Measurements from ENCODE around the gene ACOT7. TPM values are rescaled to one million over a fixed set of nuclear protein-coding genes. Genes with fewer than 3 reads are reported as not detected.
A peak's percentile ranks its signal among the peaks of the same experiment; 100 is the strongest.

The ACOT7 gene, protein sequence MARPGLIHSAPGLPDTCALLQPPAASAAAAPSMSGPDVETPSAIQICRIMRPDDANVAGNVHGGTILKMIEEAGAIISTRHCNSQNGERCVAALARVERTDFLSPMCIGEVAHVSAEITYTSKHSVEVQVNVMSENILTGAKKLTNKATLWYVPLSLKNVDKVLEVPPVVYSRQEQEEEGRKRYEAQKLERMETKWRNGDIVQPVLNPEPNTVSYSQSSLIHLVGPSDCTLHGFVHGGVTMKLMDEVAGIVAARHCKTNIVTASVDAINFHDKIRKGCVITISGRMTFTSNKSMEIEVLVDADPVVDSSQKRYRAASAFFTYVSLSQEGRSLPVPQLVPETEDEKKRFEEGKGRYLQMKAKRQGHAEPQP
- total RNA-seq: 10 to 100 TPM in 3 of 4 donors, 1 to 10 TPM in 1; 5.6 to 55.0 (median 31.0) TPM

DNA sequence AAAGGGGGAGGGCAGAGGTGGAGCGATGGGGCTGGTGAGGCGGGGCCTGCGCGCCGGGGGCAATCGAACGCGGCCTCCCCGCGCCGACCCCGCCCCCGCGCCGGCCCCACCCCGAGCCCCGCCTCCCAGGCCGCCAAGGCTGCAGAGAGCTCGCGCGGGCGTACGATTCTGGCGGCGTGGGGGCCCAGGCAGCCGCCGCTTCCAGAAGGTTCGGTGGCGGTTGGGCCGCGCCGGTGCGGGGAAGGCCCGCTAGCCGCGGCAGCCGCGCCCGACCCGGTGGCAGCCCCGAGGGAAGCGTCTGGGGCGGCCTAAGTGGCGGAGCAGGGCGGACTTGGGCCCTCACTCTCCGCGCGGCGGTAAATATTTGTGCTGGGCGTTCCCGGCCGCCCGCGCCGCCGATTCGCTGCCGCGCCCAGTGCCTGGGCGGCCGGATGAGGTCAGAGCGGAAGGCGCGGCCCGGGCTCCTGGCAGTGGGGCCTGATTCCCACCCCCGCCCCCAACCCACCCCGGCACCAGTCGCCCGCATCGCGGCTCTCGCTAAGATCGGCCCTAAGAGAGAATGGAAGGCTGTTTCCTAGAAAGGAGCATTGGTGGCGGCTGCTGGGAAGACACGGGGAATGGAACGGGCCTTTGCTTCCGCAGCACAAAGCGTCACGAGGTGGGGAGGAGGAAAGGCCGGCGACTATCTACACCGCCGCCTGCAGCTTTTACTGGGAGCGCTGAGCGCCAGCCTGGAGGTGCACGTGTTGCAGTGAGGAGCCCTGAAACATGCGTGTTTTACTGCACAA lies at the start of gene ACOT7:
Gene ACOT7, minus strand, starts transcription at position 368 of the 788 bp plus-strand sequence. CDS start 368 bp downstream, outside the sequence.
- Histone ChIP-seq H3K4me1 (peaks cover 8 to 20% (median 18%) of the 10 kb centered on the region in 4 donors), H3K9me3 (no peaks in the 10 kb centered on the region), H3K4me3 (peak within 1 kb of the TSS; percentile 62 to 88 (median 70)), H3K36me3 (no peaks in the 10 kb centered on the region), H3K27ac (peak within 1 kb of the TSS; percentile 94 to 99 (median 98)), H3K27me3 (no peaks in the 10 kb centered on the region)
- peak; percentile 92 for DNase-seq
- TF ChIP-seq POLR2A (IDR thresholded peaks at IDR 0.05) (peak; percentile 80), POLR2AphosphoS5 (IDR thresholded peaks at IDR 0.05) (peak in 2 of 3 donors; percentile 64 to 76), EP300 (IDR thresholded peaks at IDR 0.05; ENCODE audit: low read depth) (no peak)
- TF ChIP-seq, protein P1, sequence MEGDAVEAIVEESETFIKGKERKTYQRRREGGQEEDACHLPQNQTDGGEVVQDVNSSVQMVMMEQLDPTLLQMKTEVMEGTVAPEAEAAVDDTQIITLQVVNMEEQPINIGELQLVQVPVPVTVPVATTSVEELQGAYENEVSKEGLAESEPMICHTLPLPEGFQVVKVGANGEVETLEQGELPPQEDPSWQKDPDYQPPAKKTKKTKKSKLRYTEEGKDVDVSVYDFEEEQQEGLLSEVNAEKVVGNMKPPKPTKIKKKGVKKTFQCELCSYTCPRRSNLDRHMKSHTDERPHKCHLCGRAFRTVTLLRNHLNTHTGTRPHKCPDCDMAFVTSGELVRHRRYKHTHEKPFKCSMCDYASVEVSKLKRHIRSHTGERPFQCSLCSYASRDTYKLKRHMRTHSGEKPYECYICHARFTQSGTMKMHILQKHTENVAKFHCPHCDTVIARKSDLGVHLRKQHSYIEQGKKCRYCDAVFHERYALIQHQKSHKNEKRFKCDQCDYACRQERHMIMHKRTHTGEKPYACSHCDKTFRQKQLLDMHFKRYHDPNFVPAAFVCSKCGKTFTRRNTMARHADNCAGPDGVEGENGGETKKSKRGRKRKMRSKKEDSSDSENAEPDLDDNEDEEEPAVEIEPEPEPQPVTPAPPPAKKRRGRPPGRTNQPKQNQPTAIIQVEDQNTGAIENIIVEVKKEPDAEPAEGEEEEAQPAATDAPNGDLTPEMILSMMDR (IDR thresholded peaks at IDR 0.05): peak in 3 of 5 experiments; percentile 6 to 31 (median 23)
- intact Hi-C loops (cut with DNase I; ENCODE audit: low total_unique reads): no loop called here
- in situ Hi-C loops (cut with MboI; ENCODE audit: low pct_ligation_motif_present in 1 of 4, low pct_unique_long_range_greater_than_20kb in 1 of 4, low sequenced_read_pairs in 3 of 4): no loop called here
- WGBS, 2 donors (ENCODE audit: low coverage in 1 of 2): 0% methylated on average over 63 of the region's 87 CpGs; no CpG with 5 or more reads in 1 of the 2 donors

DNA sequence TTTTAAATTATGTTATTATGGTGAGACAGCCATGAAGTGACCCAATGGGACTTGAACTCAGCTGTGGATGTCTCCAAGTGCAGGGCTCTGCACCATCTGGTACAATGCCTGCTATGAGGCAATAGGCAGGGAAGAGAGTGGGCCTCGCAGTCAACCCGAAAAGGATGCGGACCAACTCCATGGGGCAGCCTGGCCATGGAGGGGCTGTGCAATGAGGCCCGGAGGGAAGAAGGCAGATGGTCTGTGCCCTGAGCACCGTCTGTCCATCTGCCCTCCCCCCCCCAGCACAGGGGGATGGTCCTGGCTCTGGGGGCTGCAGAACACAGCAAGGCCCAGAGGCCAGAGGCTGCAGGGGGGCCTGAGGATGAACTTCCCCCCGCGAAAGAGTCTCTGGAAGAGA lies 48.0 kb upstream of the ACOT7 start:
- no peaks in the 10 kb centered on the region for H3K9me3 ChIP-seq
- peaks cover 33% of the 10 kb centered on the region for H3K27me3 ChIP-seq
- H3K4me3 ChIP-seq: no peak overlapping the region
- in situ Hi-C loops (cut with MboI; ENCODE audit: low pct_ligation_motif_present in 1 of 4, low pct_unique_long_range_greater_than_20kb in 1 of 4, low sequenced_read_pairs in 3 of 4) (no loop called here), intact Hi-C loops (cut with DNase I; ENCODE audit: low total_unique reads) (no loop called here)
- WGBS, 2 donors (ENCODE audit: low coverage in 1 of 2): 90% methylated on average over 7 of the region's 7 CpGs; no CpG with 5 or more reads in 1 of the 2 donors
- TF ChIP-seq EP300 (IDR thresholded peaks at IDR 0.05; ENCODE audit: low read depth) (no peak), POLR2A (IDR thresholded peaks at IDR 0.05) (no peak), POLR2AphosphoS5 (IDR thresholded peaks at IDR 0.05) (no peak)
- TF ChIP-seq, protein P1 (IDR thresholded peaks at IDR 0.05): no peak
- no peaks in the 10 kb centered on the region for H3K36me3 ChIP-seq
- DNase-seq: no peak
- H3K4me1 ChIP-seq: peaks cover 0 to 14% (median 13%) of the 10 kb centered on the region in 4 donors
- no peak overlapping the region for H3K27ac ChIP-seq

DNA sequence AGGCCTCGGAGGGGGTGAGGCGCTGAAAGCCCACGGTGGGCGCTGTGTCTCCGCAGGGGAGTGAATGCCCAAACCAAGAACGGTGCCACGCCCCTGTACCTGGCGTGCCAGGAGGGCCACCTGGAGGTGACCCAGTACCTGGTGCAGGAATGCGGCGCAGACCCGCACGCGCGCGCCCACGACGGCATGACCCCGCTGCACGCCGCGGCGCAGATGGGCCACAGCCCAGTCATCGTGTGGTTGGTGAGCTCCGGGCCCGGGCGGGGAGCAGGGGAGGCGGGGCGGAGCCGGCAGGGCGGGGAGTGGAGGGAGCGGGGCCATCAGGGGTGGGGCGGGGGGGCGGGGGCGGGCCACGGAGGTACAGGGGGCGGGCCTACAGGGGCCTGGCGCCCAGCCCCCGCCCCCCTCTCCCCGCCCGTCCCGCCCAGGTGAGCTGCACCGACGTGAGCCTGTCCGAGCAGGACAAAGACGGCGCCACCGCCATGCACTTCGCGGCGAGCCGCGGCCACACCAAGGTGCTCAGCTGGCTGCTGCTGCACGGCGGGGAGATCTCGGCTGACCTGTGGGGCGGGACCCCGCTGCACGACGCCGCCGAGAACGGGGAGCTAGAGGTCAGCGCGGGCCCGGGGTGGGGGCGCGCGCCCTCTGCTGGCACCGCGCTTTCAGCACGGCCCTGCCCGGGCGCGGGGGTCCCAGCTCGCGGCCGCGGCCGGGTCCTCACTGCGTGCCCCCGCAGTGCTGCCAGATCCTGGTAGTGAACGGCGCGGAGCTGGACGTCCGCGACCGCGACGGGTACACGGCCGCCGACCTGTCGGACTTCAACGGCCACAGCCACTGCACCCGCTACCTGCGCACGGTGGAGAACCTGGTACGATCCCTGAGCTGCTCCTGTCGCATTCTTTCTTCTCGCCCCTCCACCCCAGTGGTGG lies 46.9 kb upstream of the ACOT7 start:
- peak overlapping the region in 2 of 4 donors; percentile 26 to 39 for H3K4me3 ChIP-seq
- TF ChIP-seq, protein P1 (IDR thresholded peaks at IDR 0.05): peak in 4 of 5 experiments; percentile 11 to 33 (median 22)
- TF ChIP-seq POLR2A (IDR thresholded peaks at IDR 0.05): no peak
- H3K36me3 ChIP-seq: no peaks in the 10 kb centered on the region
- intact Hi-C loops (cut with DNase I; ENCODE audit: low total_unique reads): no loop called here
- H3K27ac ChIP-seq: no peak overlapping the region
- peaks cover 29% of the 10 kb centered on the region for H3K27me3 ChIP-seq
- DNase-seq: peak; percentile 87
- 14% methylated on average over 38 of the region's 101 CpGs; no CpG with 5 or more reads in 1 of the 2 donors for WGBS, 2 donors (ENCODE audit: low coverage in 1 of 2)
- H3K9me3 ChIP-seq: no peaks in the 10 kb centered on the region
- in situ Hi-C loops (cut with MboI; ENCODE audit: low pct_ligation_motif_present in 1 of 4, low pct_unique_long_range_greater_than_20kb in 1 of 4, low sequenced_read_pairs in 3 of 4): no loop called here
- H3K4me1 ChIP-seq: peaks cover 0 to 13% (median 11%) of the 10 kb centered on the region in 4 donors

Measured in transverse colon (tissue), 4 donors.